GM12891 (cell line): ENCODE measurements around the gene WSCD1.

Experiments
- POLR2A ChIP-seq: IDR thresholded peaks from 2 replicates; pipeline ENCODE4 v1.6.1; 2011; ENCODE audit warnings: low read depth, low read length, control low read depth
- POLR2AphosphoS5 ChIP-seq: IDR thresholded peaks from 2 replicates; pipeline ENCODE4 v1.6.1; 2011; ENCODE audit warnings: low read depth, low read length, control low read depth
- POU2F2 ChIP-seq: IDR thresholded peaks from 2 replicates; pipeline ENCODE4 v1.6.1; 2011; ENCODE audit warnings: low read depth, mild to moderate bottlenecking, control low read depth, low read length, moderate library complexity
- SPI1 ChIP-seq: IDR thresholded peaks from 2 replicates; pipeline ENCODE4 v1.6.1; 2011; ENCODE audit warnings: low read depth, low read length, control low read depth
- TAF1 ChIP-seq: IDR thresholded peaks from 2 replicates; pipeline ENCODE4 v1.6.1; 2011; ENCODE audit warnings: low read depth, low read length, control low read depth

DNA sequence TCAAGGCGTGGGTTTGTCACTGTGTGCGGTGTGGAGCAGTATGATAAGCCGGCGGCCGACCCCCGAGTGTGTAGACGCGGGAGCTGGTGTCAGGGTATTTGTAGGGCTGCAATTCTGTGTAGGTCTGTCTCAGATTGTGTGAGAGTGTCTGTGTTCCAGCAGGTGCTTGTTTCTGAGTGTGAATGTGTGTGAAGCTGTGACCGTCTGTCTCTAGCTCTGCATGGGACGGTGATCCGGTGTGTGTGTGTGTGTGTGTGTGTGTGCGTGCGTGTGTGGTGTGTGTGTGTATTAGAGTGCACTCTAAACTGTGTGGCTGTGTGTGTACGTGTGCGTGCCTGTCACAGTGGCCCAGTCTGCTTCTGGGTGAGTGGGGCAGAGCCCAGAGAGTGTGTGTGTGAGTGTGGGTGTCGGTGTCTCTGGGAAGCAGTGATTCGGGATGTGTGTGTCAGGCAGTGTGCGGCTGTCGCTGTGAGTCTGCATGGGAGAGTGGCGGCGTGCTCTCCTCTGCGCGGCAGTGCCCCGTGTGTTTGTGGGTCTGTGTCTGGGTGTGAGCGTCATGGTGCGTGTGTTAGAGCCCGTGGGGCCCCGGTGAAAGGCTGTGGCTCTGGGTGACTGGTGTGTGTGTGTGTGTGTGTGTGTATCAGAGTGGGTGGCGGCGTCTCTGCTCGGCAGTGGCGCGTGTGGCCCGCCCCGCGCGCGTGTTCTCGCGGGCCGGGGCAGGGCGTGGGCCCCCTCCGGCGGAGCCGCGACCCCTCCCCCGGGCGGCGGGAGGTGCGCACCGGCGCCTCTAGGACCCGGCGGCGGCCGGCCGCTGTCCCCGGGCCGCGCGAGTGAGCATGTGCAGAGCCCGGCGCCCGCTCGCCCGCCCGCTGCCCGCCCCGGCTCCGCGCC, at the start of gene WSCD1:
- no peak for TF ChIP-seq POLR2A
- TF ChIP-seq POLR2AphosphoS5 = no peak
- TF ChIP-seq TAF1 = no peak
- no peak for TF ChIP-seq SPI1
- TF ChIP-seq POU2F2 = no peak
